HUES48 (cell line): ENCODE data around the gene TMEM183A.

ENCODE experiments used
- H3K27ac ChIP-seq: one replicate; pipeline ENCODE4 v1.7.0; 2013; ENCODE audit warnings: low read depth, low read length, inconsistent platforms
- H3K27me3 ChIP-seq: 2 replicates; pipeline ENCODE4 v1.6.1; 2013; ENCODE audit warnings: mild to moderate bottlenecking, low read length; ENCODE audit not compliant: control insufficient read depth, insufficient read depth
- H3K36me3 ChIP-seq: 2 replicates; pipeline ENCODE4 v1.6.1; 2013; ENCODE audit warnings: low read length; ENCODE audit not compliant: control insufficient read depth, insufficient read depth
- H3K4me1 ChIP-seq: 2 replicates; pipeline ENCODE4 v1.6.1; 2013; ENCODE audit warnings: mild to moderate bottlenecking, low read length; ENCODE audit not compliant: control insufficient read depth, insufficient read depth
- H3K4me3 ChIP-seq: 2 replicates; pipeline ENCODE4 v1.5.1; 2013; ENCODE audit warnings: mild to moderate bottlenecking, low read depth, low read length
- H3K9ac ChIP-seq: 2 replicates; pipeline ENCODE4 v1.6.1; 2013; ENCODE audit warnings: mild to moderate bottlenecking, low read depth, low read length, moderate library complexity
- H3K9me3 ChIP-seq: 2 replicates; pipeline ENCODE4 v1.6.1; 2013; ENCODE audit warnings: low read length; ENCODE audit not compliant: control insufficient read depth, insufficient read depth

The TMEM183A gene

GRCh38 chr1:203059485-203059884 lies 52.3 kb downstream of the TMEM183A start:
- Histone ChIP-seq H3K36me3 (no peaks in the 10 kb centered on the region; the same call in 1 of the 2 replicates), H3K27ac (no peak overlapping the region), H3K9ac (no peak overlapping the region), H3K27me3 (no peaks in the 10 kb centered on the region), H3K4me3 (no peak overlapping the region), H3K4me1 (peaks cover 7% of the 10 kb centered on the region), H3K9me3 (no peaks in the 10 kb centered on the region)

GRCh38 chr1:203060115-203060514 lies 52.9 kb downstream of the TMEM183A start:
- no peak overlapping the region for H3K9ac ChIP-seq
- H3K4me1 ChIP-seq: peaks cover under 1% of the 10 kb centered on the region
- H3K27me3 ChIP-seq: no peaks in the 10 kb centered on the region
- H3K4me3 ChIP-seq: no peak overlapping the region
- no peaks in the 10 kb centered on the region; the same call in 1 of the 2 replicates for H3K36me3 ChIP-seq
- no peak overlapping the region for H3K27ac ChIP-seq
- no peaks in the 10 kb centered on the region for H3K9me3 ChIP-seq

- H3K27ac ChIP-seq: no peak overlapping the region
- no peak overlapping the region for H3K9ac ChIP-seq
- H3K4me1 ChIP-seq: no peaks in the 10 kb centered on the region
- no peak overlapping the region for H3K4me3 ChIP-seq
- no peaks in the 10 kb centered on the region; the same call in 1 of the 2 replicates for H3K36me3 ChIP-seq
- H3K9me3 ChIP-seq: no peaks in the 10 kb centered on the region
- no peaks in the 10 kb centered on the region for H3K27me3 ChIP-seq
Measured at GRCh38 chr1:203063287-203063686, 56.1 kb downstream of the TMEM183A start.

GRCh38 chr1:203065191-203065590 lies 58.0 kb downstream of the TMEM183A start:
- Histone ChIP-seq H3K4me1 (no peaks in the 10 kb centered on the region), H3K27ac (no peak overlapping the region), H3K4me3 (no peak overlapping the region), H3K27me3 (no peaks in the 10 kb centered on the region), H3K9me3 (no peaks in the 10 kb centered on the region), H3K36me3 (no peaks in the 10 kb centered on the region; the same call in 1 of the 2 replicates), H3K9ac (no peak overlapping the region)

- H3K9me3 ChIP-seq: no peaks in the 10 kb centered on the region
- no peaks in the 10 kb centered on the region for H3K4me1 ChIP-seq
- H3K4me3 ChIP-seq: no peak overlapping the region
- H3K9ac ChIP-seq: no peak overlapping the region
- H3K36me3 ChIP-seq: no peaks in the 10 kb centered on the region; the same call in 1 of the 2 replicates
- no peak overlapping the region for H3K27ac ChIP-seq
- no peaks in the 10 kb centered on the region for H3K27me3 ChIP-seq
Measured at GRCh38 chr1:203065986-203066385, 58.8 kb downstream of the TMEM183A start.

- Histone ChIP-seq H3K4me3 (no peak overlapping the region), H3K4me1 (no peaks in the 10 kb centered on the region), H3K27me3 (no peaks in the 10 kb centered on the region), H3K9me3 (no peaks in the 10 kb centered on the region), H3K36me3 (no peaks in the 10 kb centered on the region), H3K9ac (no peak overlapping the region), H3K27ac (no peak overlapping the region)
Measured at GRCh38 chr1:203066965-203067364, 59.8 kb downstream of the TMEM183A start.

- Histone ChIP-seq H3K27me3 (peaks cover 12% of the 10 kb centered on the region; the same call in 1 of the 2 replicates), H3K4me1 (no peaks in the 10 kb centered on the region), H3K36me3 (no peaks in the 10 kb centered on the region), H3K27ac (no peak overlapping the region), H3K9ac (no peak overlapping the region), H3K4me3 (no peak overlapping the region), H3K9me3 (no peaks in the 10 kb centered on the region)
Measured at GRCh38 chr1:203069030-203069747, 62.0 kb downstream of the TMEM183A start.

- Histone ChIP-seq H3K4me3 (no peak overlapping the region), H3K9ac (no peak overlapping the region), H3K9me3 (no peaks in the 10 kb centered on the region), H3K27me3 (peaks cover 41% of the 10 kb centered on the region), H3K27ac (no peak overlapping the region), H3K4me1 (peaks cover 2% of the 10 kb centered on the region; the same call in 1 of the 2 replicates), H3K36me3 (no peaks in the 10 kb centered on the region)
Measured at GRCh38 chr1:203072002-203072602, 64.9 kb downstream of the TMEM183A start.

GRCh38 chr1:203072911-203073310 lies 65.7 kb downstream of the TMEM183A start:
- Histone ChIP-seq H3K9ac (no peak overlapping the region), H3K4me3 (no peak overlapping the region), H3K9me3 (no peaks in the 10 kb centered on the region), H3K27ac (no peak overlapping the region), H3K27me3 (peaks cover 48% of the 10 kb centered on the region), H3K4me1 (peaks cover 2% of the 10 kb centered on the region; the same call in 1 of the 2 replicates), H3K36me3 (no peaks in the 10 kb centered on the region)

- Histone ChIP-seq H3K36me3 (no peaks in the 10 kb centered on the region), H3K9ac (no peak overlapping the region), H3K27me3 (peaks cover 52% of the 10 kb centered on the region)
Measured at GRCh38 chr1:203073469-203073868, 66.3 kb downstream of the TMEM183A start.

More at GRCh38 chr1:203073469-203073868, 66.3 kb downstream of the TMEM183A start:
- no peak overlapping the region for H3K27ac ChIP-seq
- H3K4me1 ChIP-seq: peaks cover 2% of the 10 kb centered on the region; the same call in 1 of the 2 replicates
- no peaks in the 10 kb centered on the region for H3K9me3 ChIP-seq
- no peak overlapping the region for H3K4me3 ChIP-seq
